ENCODE data around the gene DEPDC4. TPM values are rescaled to one million over a fixed set of nuclear protein-coding genes. Genes with fewer than 3 reads are reported as not detected.

Gene DEPDC4
- total and polyA plus RNA-seq, 2 of the 13 experiments (the other 11 are each of a cell fraction or from before 2014, with no cell fraction given) = 2.2 to 5.7 TPM

- no peak for TF ChIP-seq ATRX (CRISPR knock-in tag; IDR thresholded peaks at IDR 0.05; ENCODE audit: borderline replicate concordance)
- no peak for TF ChIP-seq ZBTB39 (CRISPR knock-in tag; IDR thresholded peaks at IDR 0.05)
- no peak for TF ChIP-seq ZNF512B (CRISPR knock-in tag; IDR thresholded peaks at IDR 0.05; ENCODE audit: borderline replicate concordance)
- no peak for TF ChIP-seq REPIN1 (CRISPR knock-in tag; IDR thresholded peaks at IDR 0.05; ENCODE audit: borderline replicate concordance, low read depth)
- TF ChIP-seq ZNF589 (CRISPR knock-in tag; conservative IDR thresholded peaks at IDR 0.05) = peak; percentile 59
- no peak for TF ChIP-seq ZNF646 (CRISPR knock-in tag; IDR thresholded peaks at IDR 0.05)
- TF ChIP-seq ZC3H13 (CRISPR knock-in tag; IDR thresholded peaks at IDR 0.05) = peak; percentile 73; the same call in 1 of the 2 replicates
- no peak for TF ChIP-seq SP140L (CRISPR knock-in tag; IDR thresholded peaks at IDR 0.05; ENCODE audit: borderline replicate concordance)
- 0 out of 2 replicates have a peak, but pooled peaks have one; percentile 29 for TF ChIP-seq ZNF138 (CRISPR knock-in tag; IDR thresholded peaks at IDR 0.05; ENCODE audit: low read depth)
- no peak for TF ChIP-seq FOXA3 (CRISPR knock-in tag; IDR thresholded peaks at IDR 0.05)
- no peak for TF ChIP-seq ZBTB21 (CRISPR knock-in tag; IDR thresholded peaks at IDR 0.05)
- no peak for TF ChIP-seq MATR3 (CRISPR knock-in tag; IDR thresholded peaks at IDR 0.05)
- TF ChIP-seq HES4 (CRISPR knock-in tag; IDR thresholded peaks at IDR 0.05; ENCODE audit: borderline replicate concordance) = no peak
- no peak for TF ChIP-seq MTERF4 (CRISPR knock-in tag; IDR thresholded peaks at IDR 0.05)
- no peak for TF ChIP-seq THAP8 (CRISPR knock-in tag; IDR thresholded peaks at IDR 0.05; ENCODE audit: borderline replicate concordance)
Measured at GRCh38 chr12:100266835-100267602, at the start of gene DEPDC4, which contains the start of gene SCYL2 (continued).
